HG03432 (cell line): ENCODE results near the gene TNRC18.

Experiments
- ATAC-seq: cut with Tn5 transposase; IDR thresholded peaks from one replicate; pipeline ENCODE4 v1.9.1; 2021; ENCODE audit warnings: mild to moderate bottlenecking, moderate library complexity; ENCODE audit not compliant: unreplicated experiment

Gene TNRC18

DNA sequence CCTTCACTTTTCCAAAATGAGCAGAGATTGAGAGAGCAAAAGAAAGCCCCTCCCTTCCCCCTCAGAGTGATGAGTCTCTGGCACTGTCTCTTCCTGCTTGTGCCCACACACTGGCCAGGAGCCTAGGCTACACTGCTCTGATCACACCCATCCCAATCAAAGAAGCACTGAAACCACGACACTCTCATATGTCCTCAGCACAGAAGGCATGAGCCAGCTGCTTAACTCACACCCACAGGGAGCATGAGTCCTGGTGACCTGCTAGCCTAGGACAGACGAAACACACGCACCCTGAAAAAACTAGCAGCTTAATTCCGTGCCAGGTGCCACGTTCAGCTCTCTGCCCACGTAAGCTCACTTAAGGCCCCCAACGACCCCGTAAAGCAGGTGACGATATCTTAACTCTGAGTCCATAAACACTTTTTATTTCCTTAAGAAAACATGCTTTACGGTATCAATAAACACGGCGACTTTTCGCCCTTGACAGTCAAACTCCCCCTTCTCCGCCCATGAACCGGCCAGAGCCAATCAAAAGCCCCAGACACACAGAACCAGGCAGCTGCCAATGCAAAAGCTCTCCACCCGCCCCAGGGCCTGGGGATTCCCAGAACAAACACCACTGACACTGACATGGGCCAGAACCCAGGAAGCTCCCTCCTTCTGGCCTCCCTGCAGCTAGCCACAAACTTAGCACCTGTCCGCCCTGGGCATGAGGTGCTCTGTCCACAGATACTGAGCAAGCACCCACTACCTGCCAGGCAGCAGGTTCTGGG is 69.0 kb downstream of the TNRC18 start:
- ATAC-seq: no peak

DNA sequence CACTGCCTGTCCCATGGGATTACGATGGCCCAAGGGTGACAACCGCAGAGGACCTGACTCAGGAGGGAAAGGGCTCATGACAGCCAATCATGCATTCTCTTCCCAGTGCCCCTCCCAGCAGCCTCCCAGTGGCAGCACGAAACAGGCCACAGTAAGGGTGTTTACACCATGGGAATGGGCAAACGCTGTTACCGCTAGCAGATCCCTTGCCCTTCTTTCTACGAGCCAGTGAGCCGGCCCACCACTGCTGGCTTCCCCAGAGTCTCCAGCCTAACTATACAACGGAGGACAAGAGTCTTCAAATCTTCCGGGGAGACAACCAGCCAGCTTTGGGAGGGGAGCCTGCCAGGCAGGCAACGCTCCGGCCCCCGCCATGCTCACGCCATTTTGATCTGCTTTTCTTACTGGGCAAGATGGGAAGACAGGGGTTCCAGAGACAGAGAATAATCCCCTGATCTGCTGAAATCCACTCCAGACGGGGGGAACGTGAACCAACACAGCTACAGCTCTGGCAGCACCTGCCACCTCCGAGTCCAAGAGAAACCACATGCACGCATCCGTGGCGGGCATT is 71.1 kb downstream of the TNRC18 start:
- no peak for ATAC-seq

DNA sequence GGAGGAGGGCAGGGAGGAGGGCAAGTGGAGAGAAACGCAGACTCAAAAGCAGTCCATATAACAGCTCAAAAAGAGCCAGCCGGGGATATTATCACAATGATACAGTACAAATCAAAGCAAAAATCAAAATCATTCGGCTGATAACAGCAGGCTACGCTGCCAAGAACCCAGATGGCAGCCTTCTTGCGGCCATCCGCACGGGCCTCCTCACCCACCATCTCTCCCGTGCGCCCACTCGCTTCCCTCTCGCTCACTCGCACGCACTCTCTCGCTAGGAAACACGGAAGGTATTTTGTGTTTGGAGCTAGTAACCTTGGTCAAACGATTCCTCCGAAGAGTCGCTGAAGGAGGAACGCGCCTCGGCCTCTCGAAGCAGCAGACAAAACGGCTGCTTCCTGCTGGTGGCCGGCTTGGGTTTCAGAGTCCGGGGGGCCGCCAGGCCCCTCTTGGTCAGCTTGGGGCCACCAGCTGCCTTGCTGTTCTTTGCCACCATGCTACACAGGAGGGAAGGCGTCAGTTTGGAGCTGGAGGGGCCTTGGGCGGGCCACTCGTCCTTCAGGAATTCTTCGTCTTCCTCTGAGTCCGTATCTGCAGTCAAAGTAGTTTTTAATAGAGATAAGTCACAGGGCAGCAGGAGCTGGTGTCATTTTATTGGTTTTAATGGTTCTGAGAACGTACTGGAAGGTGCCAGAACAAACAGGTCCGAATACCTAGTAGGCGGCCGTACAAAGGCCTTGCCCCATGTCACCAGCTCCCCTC is 71.9 kb downstream of the TNRC18 start:
- ATAC-seq: no peak

DNA sequence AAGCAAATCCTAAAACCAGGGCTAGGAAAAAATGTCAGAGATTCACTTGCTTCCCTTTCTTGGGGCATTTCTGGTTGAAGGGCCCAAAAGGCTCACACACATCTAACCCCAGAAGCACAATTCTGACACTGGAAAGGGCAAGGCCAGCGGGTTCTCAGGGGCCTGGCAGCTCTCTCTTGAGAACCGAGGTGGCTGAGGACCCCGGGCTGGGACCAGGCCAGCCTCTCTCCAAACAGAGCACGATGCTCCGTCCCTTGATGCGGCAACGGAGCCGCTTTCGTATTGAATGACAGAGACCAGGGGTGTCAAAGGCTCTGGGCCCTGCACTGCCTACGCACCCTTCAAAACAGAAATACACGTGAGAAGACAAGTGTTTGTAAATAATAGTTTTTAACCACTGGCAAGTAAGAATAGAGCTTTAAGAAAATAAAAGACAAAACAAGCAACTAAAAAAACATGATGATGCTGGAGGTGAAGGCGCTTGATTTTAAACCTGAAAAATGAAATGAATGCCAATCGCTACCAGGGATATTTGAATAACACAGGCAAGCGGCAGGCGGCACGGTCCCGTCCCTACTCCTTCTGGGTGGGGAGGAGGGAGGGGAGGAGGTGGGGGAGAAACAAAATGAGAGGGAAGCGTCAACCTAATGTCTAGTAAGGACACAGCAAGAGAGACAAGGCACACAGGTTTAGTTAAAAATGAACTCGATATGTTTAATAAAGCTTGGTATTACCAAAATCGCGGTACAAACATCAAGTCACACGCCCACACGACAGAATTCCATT is 72.8 kb downstream of the TNRC18 start:
- ATAC-seq: no peak

DNA sequence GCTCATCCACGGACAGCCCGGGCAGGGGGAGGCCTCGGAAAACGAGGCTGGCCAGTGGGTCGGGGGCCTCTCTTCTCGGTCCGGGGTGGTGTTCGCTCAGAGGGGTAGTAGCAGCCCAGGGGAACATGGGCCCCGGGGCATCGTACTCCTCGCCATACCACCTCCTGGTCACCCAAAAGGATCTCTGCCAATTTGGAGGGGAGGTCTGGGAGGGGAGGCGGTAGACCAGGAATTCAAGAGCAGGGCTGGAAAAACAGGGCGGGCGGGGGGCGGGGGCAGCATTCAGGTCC is 73.5 kb downstream of the TNRC18 start:
- ATAC-seq: no peak

DNA sequence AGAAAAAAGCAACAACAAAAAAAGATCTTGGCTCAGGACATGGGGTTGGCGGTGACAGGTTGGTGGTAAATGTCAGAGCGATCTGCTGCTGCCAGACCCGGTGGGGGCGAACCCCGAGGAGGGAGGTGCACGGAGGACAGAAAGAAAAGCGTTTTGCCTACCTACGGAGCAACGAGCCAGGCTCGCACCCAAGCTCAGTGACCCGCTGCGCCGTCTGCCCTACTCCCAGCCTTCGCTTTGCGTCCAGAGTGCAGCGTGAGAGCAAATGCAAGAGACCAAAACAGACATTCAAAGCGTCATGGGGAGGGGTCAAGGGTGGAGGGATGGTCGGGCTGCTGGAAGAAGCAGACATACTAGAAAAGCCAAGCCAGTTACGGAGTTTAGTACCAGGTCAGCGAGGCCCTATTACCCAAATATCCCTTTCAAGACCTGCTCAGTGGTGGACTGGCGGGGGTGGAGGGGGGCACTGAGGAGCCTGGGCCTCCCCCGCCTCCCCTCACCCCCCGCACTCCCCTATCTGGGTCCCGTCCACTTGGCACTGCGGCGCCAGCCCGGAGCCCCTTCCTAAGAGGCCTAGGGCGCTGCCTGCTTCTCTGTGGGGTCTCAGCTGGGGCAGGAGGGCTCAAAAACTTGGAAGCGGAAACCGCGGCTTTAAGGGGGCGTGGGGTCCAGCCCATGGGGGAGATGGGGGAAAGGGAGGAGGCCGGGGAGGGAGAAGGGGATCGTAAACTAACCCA is 74.0 kb downstream of the TNRC18 start:
- ATAC-seq: no peak

DNA sequence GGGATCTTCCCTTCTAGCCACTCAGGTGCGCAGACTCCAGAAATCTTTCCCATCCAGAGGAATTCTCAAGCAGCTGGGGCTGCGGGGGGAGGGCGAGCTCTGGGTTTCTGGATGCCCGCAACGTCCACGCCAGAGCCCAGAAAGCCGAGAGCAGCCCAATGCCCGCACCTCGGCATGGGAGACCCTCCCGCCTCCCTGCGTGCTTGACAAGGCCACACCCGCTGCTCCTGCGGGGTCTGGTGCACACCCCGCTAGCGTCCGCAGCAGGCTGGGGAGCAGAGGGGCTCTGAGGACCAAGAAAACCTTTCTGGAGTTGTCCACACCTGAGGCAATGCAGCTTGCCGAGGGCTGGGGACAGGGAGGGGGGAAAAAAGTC is 74.6 kb downstream of the TNRC18 start:
- ATAC-seq: no peak

DNA sequence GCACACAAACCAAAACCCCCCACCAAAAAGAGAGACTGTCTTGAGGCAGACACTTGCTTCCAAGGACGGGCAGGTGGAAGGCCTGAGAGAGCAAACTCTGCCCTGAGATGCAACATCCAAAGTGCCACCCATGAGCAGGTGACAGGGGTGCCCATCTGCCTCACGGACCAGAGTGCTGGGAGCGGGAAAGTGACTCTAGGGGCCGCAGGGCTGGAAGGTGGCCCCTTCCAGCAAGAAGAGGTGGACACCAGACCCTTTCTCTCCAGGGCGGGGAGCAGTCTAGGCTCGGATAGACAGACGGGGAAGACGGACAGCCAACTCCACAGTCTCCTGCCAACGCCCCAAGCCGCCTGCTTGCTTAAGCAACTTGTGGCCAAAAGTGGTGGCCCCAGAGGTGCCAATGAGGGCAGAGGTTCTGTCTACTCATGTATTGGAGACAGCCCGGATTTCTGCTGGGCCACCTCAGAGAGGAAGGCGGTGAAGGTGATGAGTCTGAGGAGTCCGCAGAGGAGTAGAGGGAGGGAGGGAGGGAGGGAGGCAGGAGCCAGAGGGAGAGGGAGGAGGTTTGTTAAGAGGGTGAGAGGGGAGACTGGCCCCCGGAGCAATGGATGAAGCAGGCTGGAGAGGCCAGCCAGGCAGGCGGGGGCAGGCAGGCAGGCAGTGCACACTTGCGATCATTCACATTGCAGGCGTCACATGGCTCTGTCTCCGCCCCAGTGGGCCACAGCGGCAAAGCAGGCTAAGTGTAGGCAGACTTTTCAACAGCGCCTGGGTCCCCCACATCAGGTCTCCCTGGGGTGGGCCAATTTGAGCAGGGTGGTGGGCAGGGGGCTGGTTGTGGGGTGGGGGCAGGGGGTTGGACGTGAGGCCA is 75.3 kb downstream of the TNRC18 start:
- ATAC-seq: no peak

DNA sequence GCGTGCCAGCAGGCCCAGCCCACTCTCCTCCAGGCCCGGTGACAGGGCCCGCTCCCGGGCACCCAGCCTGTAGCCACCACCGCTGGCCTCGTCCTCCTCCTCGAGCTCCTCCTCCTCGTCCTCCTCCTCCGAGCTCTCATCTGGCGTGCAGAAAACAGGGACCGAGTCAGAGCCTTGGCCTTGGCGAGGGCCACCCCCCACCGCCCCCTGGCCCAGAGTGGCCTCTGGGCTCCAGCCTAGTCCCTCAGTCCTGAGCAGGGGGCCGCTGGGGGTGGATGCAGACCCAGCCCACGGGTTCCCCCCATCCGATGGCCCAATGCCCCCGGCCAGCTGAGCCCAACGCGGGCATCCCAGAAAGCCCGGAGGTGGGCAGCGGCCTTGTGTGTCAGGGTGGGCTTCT is 78.0 kb downstream of the TNRC18 start:
- ATAC-seq: no peak

DNA sequence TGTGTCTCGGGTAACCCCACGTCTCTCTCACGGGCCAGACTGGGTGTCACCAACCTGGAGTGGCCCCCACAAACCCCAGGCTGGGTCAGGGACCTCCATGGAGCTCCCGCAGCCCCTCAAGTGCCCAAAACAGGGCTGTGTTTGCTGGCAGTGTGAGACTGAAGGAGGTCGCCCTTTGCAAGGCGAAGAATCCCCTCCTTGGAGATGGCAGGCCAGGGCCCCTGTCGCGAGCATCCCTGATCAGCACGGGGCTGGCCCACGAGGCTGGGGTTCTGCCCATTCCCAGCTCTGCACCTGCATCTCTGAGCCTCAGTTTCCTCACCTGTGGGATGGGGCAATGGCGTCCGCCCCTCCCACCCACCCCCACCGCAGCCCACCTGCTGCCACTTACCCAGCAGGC is 78.5 kb downstream of the TNRC18 start:
- ATAC-seq: no peak

DNA sequence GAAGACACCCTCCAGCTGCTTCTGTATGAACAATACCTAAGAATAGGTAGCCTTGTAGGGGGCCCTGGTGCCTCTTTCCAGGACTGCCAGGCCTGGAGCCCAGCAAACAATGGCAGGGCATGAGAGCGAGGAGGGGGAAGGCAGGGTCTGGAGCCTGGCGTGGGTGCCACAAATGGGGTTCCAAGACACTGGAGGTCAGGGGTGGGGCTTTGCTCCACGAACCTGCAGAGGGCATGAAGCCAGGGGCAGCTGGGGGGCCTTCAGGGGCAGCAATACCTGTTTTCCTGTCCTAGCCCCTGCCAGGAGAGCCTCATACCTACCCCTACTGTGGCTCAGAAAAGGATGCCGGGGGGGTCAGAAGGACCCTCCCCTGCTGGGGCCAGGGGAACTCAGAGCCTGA is 79.3 kb downstream of the TNRC18 start:
- no peak for ATAC-seq

DNA sequence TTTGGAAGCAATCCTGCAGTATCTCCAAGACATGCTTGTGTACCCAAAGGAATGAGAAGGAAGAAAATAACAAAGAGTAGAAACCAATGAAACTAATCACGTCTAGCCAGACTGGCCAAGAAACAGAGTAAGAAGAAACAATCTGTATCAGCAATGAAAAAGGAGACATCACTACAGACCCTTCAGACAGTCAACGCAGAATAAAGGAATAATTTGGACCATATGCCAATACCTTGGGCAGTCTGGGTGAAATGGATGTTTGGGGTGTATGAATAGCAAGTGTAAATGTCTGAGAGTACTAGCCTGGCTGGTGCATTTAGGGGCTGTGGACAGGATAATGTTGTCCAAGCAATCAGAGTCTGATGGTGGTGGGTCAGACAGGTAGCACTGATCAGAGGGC is 79.8 kb downstream of the TNRC18 start:
- no peak for ATAC-seq

DNA sequence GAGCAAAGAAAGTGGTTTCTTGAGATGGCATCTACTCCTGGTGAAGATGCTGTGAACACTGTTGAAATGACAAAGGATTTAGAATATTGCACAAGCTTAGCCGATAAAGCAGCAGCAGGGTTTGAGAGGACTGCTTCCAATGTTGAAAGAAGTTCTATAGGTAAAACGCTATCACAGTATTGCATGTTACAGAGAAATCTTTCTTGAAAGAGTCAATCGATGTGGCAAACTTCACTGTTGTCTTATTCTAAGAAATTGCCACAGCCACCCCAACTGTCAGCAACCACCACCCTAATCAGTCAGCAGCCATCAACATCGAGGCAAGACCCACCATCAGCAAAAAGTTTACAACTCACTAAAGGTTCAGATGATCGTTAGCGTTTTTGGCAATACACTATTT is 81.0 kb downstream of the TNRC18 start:
- no peak for ATAC-seq

DNA sequence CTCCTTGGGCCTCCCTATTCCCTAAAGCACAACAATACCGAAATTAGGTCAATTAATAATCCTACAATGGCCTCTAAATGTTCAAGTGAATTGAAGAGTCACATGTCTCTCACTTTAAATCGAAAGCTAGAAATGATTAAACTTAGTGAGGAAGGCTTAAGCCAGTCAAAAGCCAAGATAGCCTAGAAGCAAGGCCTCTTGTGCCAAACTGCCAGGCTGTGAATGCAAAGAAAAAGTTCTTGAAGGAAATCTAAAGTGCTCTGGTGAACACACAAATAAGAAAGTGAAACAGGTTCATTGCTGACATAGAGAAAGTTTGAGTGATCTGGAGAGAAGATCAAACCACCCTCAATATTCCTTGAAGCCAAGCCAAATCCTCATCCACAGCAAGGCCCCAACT is 83.7 kb downstream of the TNRC18 start:
- ATAC-seq: no peak

DNA sequence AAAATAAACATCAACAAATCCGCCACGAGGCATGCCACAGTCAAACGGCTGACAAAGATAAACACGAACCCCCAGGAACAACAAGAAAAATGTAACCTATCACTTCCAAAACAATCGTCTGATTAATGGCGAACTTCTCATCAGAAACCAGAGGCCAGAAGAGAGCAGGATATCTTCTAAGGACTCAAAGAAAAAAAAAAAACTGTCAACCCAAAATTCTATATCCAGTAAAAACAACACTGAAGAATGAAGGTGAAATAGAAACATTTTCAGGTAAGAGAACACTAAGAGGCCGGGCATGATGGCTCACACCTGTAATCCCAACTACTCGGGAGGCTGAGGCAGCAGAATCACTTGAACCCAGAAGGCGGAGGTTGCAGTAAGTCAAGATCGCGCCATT is 86.6 kb downstream of the TNRC18 start:
- ATAC-seq: no peak

DNA sequence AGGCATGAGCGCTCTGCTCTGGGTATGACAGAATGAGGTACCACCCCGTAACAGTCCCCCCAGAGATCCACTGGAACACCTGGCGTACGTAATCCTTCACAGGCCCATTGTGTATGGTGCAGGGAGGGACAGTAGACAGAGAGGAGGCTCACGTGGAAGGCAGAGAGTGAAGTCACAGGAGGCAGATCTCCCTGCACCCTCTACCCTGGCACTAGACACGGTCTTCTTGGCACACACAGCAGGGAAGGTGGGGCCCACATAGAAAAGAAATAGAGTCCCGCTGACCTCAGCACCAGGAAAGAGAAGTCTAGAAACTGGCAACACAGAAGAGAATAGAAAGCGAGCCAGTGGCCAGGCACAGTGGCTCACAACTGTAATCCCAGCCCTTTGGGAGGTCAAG is 89.0 kb downstream of the TNRC18 start:
- ATAC-seq: no peak

DNA sequence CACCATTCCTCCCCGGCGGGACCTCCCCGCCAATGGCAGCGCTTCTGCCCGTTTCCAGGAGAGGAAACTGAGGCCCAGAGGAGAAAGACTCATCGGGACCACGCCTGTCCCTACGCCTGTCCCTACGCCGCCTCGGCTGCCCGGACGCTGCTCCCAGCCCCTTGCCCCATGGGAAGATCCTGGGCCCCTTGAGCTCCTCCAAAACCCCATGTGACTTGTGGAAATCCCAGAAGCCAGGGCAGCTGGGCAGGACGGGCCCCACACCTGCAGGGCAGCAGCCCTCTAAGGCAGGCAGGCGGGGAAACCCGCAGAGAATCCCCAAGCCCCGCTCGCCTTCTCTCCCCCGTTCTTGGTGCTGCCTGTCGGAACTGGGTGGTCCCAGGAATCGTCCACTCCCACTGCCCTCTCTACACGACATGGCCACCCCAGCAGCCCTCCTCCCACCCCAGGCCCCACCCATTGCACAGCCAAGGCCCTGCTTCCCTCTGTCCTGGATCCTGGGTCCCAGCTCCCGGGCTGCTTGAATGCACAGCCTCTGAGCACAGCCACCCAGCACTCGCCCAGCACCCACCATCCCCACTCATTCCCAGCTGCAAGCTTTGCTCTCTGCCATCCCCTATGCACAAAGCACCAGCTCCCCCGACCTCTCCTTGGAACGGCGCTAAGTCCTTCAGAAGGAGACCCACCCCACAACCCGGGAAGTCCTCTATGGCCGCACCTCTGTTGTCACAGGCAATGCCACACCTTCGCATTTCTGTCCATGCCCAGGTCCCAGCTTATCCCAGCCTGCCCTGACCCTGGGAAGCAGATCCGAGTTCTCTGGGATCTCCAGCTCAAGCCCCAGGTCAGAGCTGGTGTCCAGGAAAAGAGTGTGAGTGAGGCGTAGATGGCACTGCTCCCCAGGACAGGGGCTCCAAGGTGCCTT is 90.3 kb downstream of the TNRC18 start:
- ATAC-seq: no peak

DNA sequence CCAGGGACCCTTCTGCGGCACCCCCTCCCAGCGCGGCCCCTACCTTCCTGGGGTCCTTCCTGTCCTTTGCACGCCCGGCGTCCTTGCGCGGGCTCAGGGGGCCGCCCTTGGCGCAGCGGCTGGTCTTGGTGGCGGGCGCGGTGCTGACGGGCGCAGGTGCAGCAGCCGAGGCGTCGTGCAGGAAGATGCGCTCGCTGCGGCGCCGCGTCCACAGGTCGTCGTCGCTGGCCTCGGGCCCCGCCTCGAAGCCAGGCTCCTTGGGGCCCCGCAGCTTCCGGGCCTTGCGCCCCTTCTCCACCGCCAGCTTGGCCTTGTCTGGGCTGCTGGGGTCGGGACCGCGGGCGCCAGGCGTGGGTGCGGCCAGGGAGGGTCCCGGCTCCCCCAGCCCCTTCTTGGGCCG is 91.1 kb downstream of the TNRC18 start:
- no peak for ATAC-seq

DNA sequence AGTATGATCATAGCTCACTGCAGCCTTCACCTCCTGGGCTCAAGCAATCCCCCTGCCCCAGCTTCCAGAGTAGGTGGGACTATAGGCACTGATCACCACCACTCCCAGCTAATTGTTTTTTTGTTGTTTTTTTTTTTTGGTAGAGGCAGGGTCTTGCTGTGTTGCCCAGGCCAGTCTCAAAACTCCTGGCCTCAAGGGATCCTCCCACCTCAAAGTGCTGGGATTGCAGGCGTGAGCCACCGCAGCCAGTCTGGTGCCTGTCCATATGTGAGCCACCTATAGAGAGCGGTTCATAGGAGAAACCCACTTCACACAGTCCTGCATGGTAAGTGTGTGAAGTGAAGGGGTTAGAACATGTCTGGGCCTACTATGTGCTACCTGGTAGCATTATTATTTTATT is 93.3 kb downstream of the TNRC18 start:
- ATAC-seq: no peak
